Thyroid gland (tissue), 4 donors: ENCODE results near the gene PPP2R2C. TPM values are rescaled to one million over a fixed set of nuclear protein-coding genes. Genes with fewer than 3 reads are reported as not detected.

ENCODE experiments used
- DNase-seq, 2 donors: peaks; one replicate each; pipeline ENCODE4 v3.0.0-alpha.2; 2019
- H3K27ac ChIP-seq, 3 donors: fragments of 200-600 bp; sonication (generic); 1 replicate in 2 of 3; 2 replicates in 1 of 3; pipeline ENCODE4 v1.5.1; 2016 to 2019; ENCODE audit warnings: mild to moderate bottlenecking in 1 of 3, moderate library complexity in 1 of 3
- H3K27me3 ChIP-seq: fragments of 200-600 bp; sonication (generic); one replicate; pipeline ENCODE4 v1.5.1; 2019
- H3K36me3 ChIP-seq, 2 donors: fragments of 200-600 bp; sonication (generic); one replicate each; pipeline ENCODE4 v1.5.1; 2016 to 2019
- H3K4me1 ChIP-seq, 2 donors: fragments of 200-600 bp; sonication (generic); one replicate each; pipeline ENCODE4 v1.5.1; 2017 to 2019
- H3K4me3 ChIP-seq, 3 donors: fragments of 200-600 bp; sonication (generic); replicated peaks in 1 of 3; 1 replicate in 2 of 3; 2 replicates in 1 of 3; pipeline ENCODE4 v1.5.1; 2016; ENCODE audit warnings: mild to moderate bottlenecking in 1 of 3
- H3K9me3 ChIP-seq: fragments of 200-600 bp; sonication (generic); one replicate; pipeline ENCODE4 v1.5.1; 2017
- POLR2A ChIP-seq, 2 donors: fragments of 450-650 bp; IDR thresholded peaks; one replicate each; pipeline ENCODE4 v1.6.1; 2017; ENCODE audit warnings: antibody characterized with exemption in 2 of 2, mild to moderate bottlenecking in 2 of 2, moderate library complexity in 1 of 2
- WGBS, 2 donors: methylation state at CpG; one replicate each; pipeline ENCODE4 v1.1.5; 2017; 5-methylcytosine and 5-hydroxymethylcytosine counted together
- intact Hi-C: fragments of 100-400 bp; cut with DNase I; formaldehyde crosslinking; loops from one replicate; pipeline ENCODE4 v1.15.1; 2023
- total RNA-seq, 4 donors: library from RNA; depleted of rRNA; stranded (reverse); fragments of >200 nt; gene quantifications; one replicate each; pipeline ENCODE4 v1.2.3, GENCODE V29; 2016
- TF ChIP-seq, protein P1 (sequence below), 6 experiments: fragments of 200-600 bp in 3 of 6; fragments of 450-650 bp in 3 of 6; sonication (generic) in 3 of 6; IDR thresholded peaks; one replicate each; pipeline ENCODE4 v1.5.1; 2016 to 2019; ENCODE audit warnings: antibody characterized with exemption in 6 of 6, mild to moderate bottlenecking in 2 of 6, inconsistent platforms in 1 of 6, moderate library complexity in 1 of 6

The PPP2R2C gene
- total RNA-seq, 4 donors from 2014 or later: 0.15 to 1.5 (median 0.33) TPM; not detected in 1

DNA sequence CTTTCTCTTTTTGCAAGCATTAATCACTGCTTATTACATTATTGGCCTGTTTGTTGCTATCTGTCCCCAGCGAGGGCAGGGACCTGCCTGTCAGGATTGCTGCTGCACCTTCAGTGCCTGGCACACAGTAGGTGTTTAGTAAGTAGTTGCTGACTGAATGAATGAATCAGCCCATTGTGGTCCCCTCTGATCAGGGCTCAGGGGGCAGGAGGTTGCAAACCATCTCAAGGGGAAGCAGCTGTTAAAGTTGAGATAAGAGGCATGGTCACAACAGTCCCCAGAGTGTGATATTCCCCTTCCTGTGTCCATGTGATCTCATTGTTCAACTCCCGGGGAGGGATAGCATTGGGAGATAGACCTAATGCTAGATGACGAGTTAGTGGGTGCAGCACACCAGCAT is 117.4 kb downstream of the PPP2R2C start:
- no peaks in the 10 kb centered on the region for H3K36me3 ChIP-seq
- no peak overlapping the region for H3K4me3 ChIP-seq
- intact Hi-C loops: no loop called here
- no peak overlapping the region for H3K27ac ChIP-seq
- DNase-seq: no peak
- TF ChIP-seq, protein P1, sequence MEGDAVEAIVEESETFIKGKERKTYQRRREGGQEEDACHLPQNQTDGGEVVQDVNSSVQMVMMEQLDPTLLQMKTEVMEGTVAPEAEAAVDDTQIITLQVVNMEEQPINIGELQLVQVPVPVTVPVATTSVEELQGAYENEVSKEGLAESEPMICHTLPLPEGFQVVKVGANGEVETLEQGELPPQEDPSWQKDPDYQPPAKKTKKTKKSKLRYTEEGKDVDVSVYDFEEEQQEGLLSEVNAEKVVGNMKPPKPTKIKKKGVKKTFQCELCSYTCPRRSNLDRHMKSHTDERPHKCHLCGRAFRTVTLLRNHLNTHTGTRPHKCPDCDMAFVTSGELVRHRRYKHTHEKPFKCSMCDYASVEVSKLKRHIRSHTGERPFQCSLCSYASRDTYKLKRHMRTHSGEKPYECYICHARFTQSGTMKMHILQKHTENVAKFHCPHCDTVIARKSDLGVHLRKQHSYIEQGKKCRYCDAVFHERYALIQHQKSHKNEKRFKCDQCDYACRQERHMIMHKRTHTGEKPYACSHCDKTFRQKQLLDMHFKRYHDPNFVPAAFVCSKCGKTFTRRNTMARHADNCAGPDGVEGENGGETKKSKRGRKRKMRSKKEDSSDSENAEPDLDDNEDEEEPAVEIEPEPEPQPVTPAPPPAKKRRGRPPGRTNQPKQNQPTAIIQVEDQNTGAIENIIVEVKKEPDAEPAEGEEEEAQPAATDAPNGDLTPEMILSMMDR (IDR thresholded peaks at IDR 0.05): no peak
- TF ChIP-seq POLR2A (IDR thresholded peaks at IDR 0.05): no peak
- no peaks in the 10 kb centered on the region for H3K9me3 ChIP-seq
- H3K4me1 ChIP-seq: no peaks in the 10 kb centered on the region
- 48% methylated on average over 2 to 3 of the region's 3 CpGs for WGBS, 2 donors
- no peaks in the 10 kb centered on the region for H3K27me3 ChIP-seq

GRCh38 chr4:6354626-6355025 is 117.8 kb downstream of the PPP2R2C start:
- 49 to 62% methylated on average over 7 to 8 of the region's 8 CpGs for WGBS, 2 donors
- Histone ChIP-seq H3K27me3 (no peaks in the 10 kb centered on the region), H3K36me3 (no peaks in the 10 kb centered on the region), H3K27ac (no peak overlapping the region), H3K9me3 (no peaks in the 10 kb centered on the region), H3K4me3 (no peak overlapping the region), H3K4me1 (no peaks in the 10 kb centered on the region)
- TF ChIP-seq POLR2A (IDR thresholded peaks at IDR 0.05): no peak
- TF ChIP-seq, protein P1 (IDR thresholded peaks at IDR 0.05): no peak
- intact Hi-C loops: no loop called here
- DNase-seq: no peak

GRCh38 chr4:6354119-6354518 is 118.3 kb downstream of the PPP2R2C start:
- no peaks in the 10 kb centered on the region for H3K4me1 ChIP-seq
- no peaks in the 10 kb centered on the region for H3K9me3 ChIP-seq
- H3K4me3 ChIP-seq: no peak overlapping the region
- no peak for TF ChIP-seq POLR2A (IDR thresholded peaks at IDR 0.05)
- TF ChIP-seq, protein P1 (IDR thresholded peaks at IDR 0.05): no peak
- DNase-seq: no peak
- H3K36me3 ChIP-seq: no peaks in the 10 kb centered on the region
- H3K27me3 ChIP-seq: no peaks in the 10 kb centered on the region
- WGBS, 2 donors: 53 to 57% methylated on average over 15 of the region's 15 CpGs
- H3K27ac ChIP-seq: no peak overlapping the region
- intact Hi-C loops: no loop called here

DNA sequence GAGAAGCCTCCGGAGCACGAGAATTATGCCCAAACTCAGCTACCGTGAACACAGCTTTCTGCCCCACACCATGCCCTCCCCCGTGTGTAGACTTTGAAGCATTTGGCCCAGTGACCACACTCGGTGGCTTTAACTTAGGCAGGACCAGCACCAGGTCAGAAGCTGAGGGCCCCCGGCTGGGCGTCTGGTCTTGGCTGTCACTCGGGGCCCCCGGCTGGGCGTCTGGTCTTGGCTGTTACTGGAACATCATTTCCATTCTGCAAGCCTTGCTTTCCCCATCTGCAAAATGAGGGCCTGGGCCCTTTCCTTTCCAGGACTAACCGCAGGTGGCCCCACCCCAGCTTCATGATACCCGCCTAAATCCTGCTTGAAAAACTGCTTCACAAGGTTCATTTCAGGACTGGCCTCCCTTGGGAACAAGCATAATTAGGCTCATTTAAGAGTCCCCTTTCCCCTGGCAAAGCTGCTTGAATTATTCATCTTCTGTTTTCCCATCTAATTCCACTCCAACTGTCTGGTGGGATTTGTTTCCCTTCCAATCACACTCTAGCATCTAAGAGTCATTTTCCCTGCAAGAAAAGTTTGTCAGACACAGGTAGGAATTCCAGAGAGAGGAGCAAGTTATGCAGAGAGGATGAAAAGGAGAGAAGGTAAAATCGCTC is 120.3 kb downstream of the PPP2R2C start:
- H3K36me3 ChIP-seq: no peaks in the 10 kb centered on the region
- no peaks in the 10 kb centered on the region for H3K4me1 ChIP-seq
- 67 to 75% methylated on average over 11 to 13 of the region's 13 CpGs for WGBS, 2 donors
- H3K27me3 ChIP-seq: no peaks in the 10 kb centered on the region
- intact Hi-C loops: no loop called here
- TF ChIP-seq, protein P1 (IDR thresholded peaks at IDR 0.05): no peak
- H3K27ac ChIP-seq: no peak overlapping the region
- DNase-seq: no peak
- H3K9me3 ChIP-seq: no peaks in the 10 kb centered on the region
- no peak overlapping the region for H3K4me3 ChIP-seq

DNA sequence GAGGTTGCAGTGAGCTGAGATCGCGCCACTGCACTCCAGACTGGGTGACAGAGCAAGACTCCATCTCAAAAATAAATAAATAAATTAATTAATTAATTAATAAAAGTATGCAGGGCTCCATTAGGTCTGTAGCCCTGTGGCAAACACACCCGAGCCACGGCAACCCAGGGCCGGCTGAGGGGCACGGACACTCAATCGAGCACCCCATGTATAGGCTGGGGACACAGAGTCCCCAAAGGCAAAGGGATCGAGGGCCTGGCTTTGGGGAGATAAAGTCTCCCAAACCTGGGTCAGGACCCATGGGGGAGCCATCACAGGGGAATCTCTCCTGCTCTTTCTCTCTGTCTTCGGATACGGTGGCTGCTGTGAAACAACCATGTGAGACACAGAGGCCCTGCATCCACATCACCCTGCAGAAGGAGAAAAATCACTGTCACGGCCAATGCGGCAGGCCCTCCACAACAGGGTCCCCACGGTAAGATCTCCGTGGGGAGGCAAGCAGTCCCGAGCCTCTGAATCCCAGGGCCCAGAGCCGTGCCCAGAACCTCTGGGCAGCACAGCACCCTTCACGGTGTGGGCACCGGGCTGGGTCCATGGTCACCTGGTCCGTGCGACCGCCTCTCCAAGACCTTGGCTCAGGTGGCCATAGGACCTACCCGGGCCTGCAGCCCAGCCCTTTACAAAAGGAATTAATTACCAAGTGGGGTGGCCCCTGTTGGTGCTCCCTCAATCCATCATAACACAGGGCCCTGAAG is 121.0 kb downstream of the PPP2R2C start:
- Histone ChIP-seq H3K9me3 (no peaks in the 10 kb centered on the region), H3K36me3 (no peaks in the 10 kb centered on the region), H3K4me1 (no peaks in the 10 kb centered on the region), H3K4me3 (no peak overlapping the region), H3K27me3 (no peaks in the 10 kb centered on the region), H3K27ac (no peak overlapping the region)
- TF ChIP-seq, protein P1 (IDR thresholded peaks at IDR 0.05): no peak
- TF ChIP-seq POLR2A (IDR thresholded peaks at IDR 0.05): no peak
- intact Hi-C loops: no loop called here
- no peak for DNase-seq
- 92 to 94% methylated on average over 18 to 21 of the region's 22 CpGs for WGBS, 2 donors
